Brain pericyte (primary cell): ENCODE data around the gene UNC80.

ENCODE experiments used
- DNase-seq: peaks from one replicate; pipeline ENCODE4 v3.0.0-alpha.2; 2012; ENCODE audit warnings: low read depth, low spot score

Gene UNC80

GRCh38 chr2:210020138-210020537 lies 248.5 kb downstream of the UNC80 start:
- no peak for DNase-seq

GRCh38 chr2:210022824-210023223 lies 251.2 kb downstream of the UNC80 start:
- no peak for DNase-seq

GRCh38 chr2:210027608-210028007 lies 256.0 kb downstream of the UNC80 start:
- DNase-seq, result no peak

- DNase-seq, result no peak
Observed at GRCh38 chr2:210028178-210028577, 256.5 kb downstream of the UNC80 start.

- DNase-seq, result no peak
Observed at GRCh38 chr2:210034087-210034683, 262.6 kb downstream of the UNC80 start.

GRCh38 chr2:210035679-210036078 lies 264.0 kb downstream of the UNC80 start:
- DNase-seq, result no peak

GRCh38 chr2:210038078-210038477 lies 266.4 kb downstream of the UNC80 start:
- DNase-seq, result no peak

GRCh38 chr2:210046851-210047500 lies 275.3 kb downstream of the UNC80 start:
- DNase-seq, result no peak
